Fibroblast of lung (primary cell): Measurements from ENCODE around the gene STOML1. TPM values are rescaled to one million over a fixed set of nuclear protein-coding genes. Genes with fewer than 3 reads are reported as not detected.

Source experiments
- DNase-seq, 2 donors: peaks; one replicate each; pipeline versions ENCODE4 v3.0.0 to v3.0.0-alpha.2; 2010; ENCODE audit warnings: low read depth in 2 of 2
- H2AFZ ChIP-seq: 2 replicates; pipeline ENCODE4 v1.5.1; 2012; ENCODE audit warnings: low read length, control low read depth, inconsistent platforms
- H3K27ac ChIP-seq: 2 replicates; pipeline ENCODE4 v1.5.1; 2011; ENCODE audit warnings: low read length, control low read depth; ENCODE audit not compliant: insufficient read depth
- H3K27me3 ChIP-seq: 2 replicates; pipeline ENCODE4 v1.5.1; 2011; ENCODE audit warnings: mild to moderate bottlenecking, low read length; ENCODE audit not compliant: control insufficient read depth, insufficient read depth
- H3K36me3 ChIP-seq: 2 replicates; pipeline ENCODE4 v1.5.1; 2011; ENCODE audit warnings: low read length; ENCODE audit not compliant: control insufficient read depth, insufficient read depth
- H3K4me1 ChIP-seq: 2 replicates; pipeline ENCODE4 v1.5.1; 2011; ENCODE audit warnings: low read length; ENCODE audit not compliant: control insufficient read depth, insufficient read depth; ENCODE audit errors: extremely low read depth
- H3K4me2 ChIP-seq: 2 replicates; pipeline ENCODE4 v1.5.1; 2011; ENCODE audit warnings: low read length, control low read depth; ENCODE audit not compliant: insufficient read depth; ENCODE audit errors: extremely low read depth
- H3K4me3 ChIP-seq, 4 experiments: fragments of 200-600 bp in 1 of 4; sonication (generic) in 1 of 4; replicated peaks in 1 of 4; 2 replicates each; pipeline ENCODE4 v1.5.1; 2011 to 2016; ENCODE audit warnings: low read length in 4 of 4, low read depth in 3 of 4, mild to moderate bottlenecking in 3 of 4, control low read depth in 2 of 4, inconsistent platforms in 1 of 4, mixed read lengths in 1 of 4; ENCODE audit not compliant: insufficient read depth in 1 of 4; ENCODE audit errors: control extremely low read depth in 1 of 4
- H3K79me2 ChIP-seq: 2 replicates; pipeline ENCODE4 v1.5.1; 2012; ENCODE audit warnings: mild to moderate bottlenecking, low read length, inconsistent platforms; ENCODE audit not compliant: control insufficient read depth, insufficient read depth
- H3K9ac ChIP-seq: 2 replicates; pipeline ENCODE4 v1.5.1; 2011; ENCODE audit warnings: mild to moderate bottlenecking, low read length, control low read depth; ENCODE audit not compliant: insufficient read depth
- H3K9me3 ChIP-seq: 2 replicates; pipeline ENCODE4 v1.5.1; 2012; ENCODE audit warnings: low read depth, low read length; ENCODE audit not compliant: control insufficient read depth, insufficient read depth
- H4K20me1 ChIP-seq: 2 replicates; pipeline ENCODE4 v1.5.1; 2011; ENCODE audit warnings: low read length; ENCODE audit not compliant: control insufficient read depth, insufficient read depth; ENCODE audit errors: extremely low read depth
- CTCF ChIP-seq, 2 donors: IDR thresholded peaks in 1 of 2; conservative IDR thresholded peaks in 1 of 2; 1 replicate in 1 of 2; 2 replicates in 1 of 2; pipeline ENCODE4 v1.5.1; 2011 to 2012; ENCODE audit warnings: low read length in 2 of 2, control low read depth in 1 of 2, inconsistent platforms in 1 of 2, low read depth in 1 of 2, mild to moderate bottlenecking in 1 of 2
- EZH2 ChIP-seq: IDR thresholded peaks from 2 replicates; pipeline ENCODE4 v1.5.1; 2012; ENCODE audit warnings: low read length, control low read depth, mild to moderate bottlenecking; ENCODE audit errors: missing control alignments
- polyA plus RNA-seq, 2 donors: library from polyadenylated mRNA; depleted of rRNA in 1 of 2; stranded (reverse) in 1 of 2; unstranded in 1 of 2; fragments of >200 nt; gene quantifications; 2 replicates each; pipeline ENCODE4 v1.2.1, GENCODE V29; 2011 to 2012; ENCODE audit warnings: missing spikeins in 1 of 2
- total RNA-seq: library from RNA; depleted of rRNA; stranded (reverse); fragments of >200 nt; gene quantifications from 2 replicates; pipeline ENCODE4 v1.2.1, GENCODE V29; 2014

The STOML1 gene
- total and polyA plus RNA-seq, 2 donors (not counting 1 experiment from before 2014, with no cell fraction given) = 9.8 to 24.8 TPM

DNA sequence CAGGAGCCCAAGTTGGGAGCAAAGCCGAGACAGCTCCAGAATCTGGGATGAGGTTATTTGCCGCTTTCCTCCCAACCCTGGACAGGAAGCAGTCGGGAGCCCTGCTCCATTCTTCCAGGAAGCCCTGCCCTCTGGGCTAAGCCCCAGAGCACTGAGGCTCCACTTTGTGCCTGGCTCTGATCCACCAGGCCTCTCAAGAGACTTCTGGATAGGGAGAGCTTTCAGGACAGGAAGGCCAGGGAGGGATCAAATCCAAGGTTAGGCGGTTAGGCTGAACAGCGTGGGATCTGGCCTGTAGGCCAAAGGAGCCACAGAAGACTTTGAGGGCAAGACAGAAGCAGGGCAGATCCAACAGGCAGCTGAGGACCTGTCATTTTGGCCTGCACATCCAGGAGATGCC lies 835 bp downstream of the STOML1 start:
- H3K4me3 ChIP-seq = peak overlapping the region; percentile 64 to 79 (median 70)
- peak overlapping the region; percentile 67 for H3K27ac ChIP-seq
- TF ChIP-seq EZH2 = no peak
- no peak for TF ChIP-seq CTCF (conservative IDR thresholded peaks at IDR 0.05 in 1 of 2, IDR thresholded peaks at IDR 0.05 in 1 of 2; ENCODE audit: low read depth in 1 of 2, low read length in 2 of 2)
- H3K27me3 ChIP-seq = no peaks in the 10 kb centered on the region
- H3K9me3 ChIP-seq = no peaks in the 10 kb centered on the region
- peaks cover 35% of the 10 kb centered on the region for H3K4me1 ChIP-seq
- H3K36me3 ChIP-seq = no peaks in the 10 kb centered on the region
- H3K79me2 ChIP-seq = peaks cover 16% of the 10 kb centered on the region
- peak overlapping the region; percentile 97 for H3K4me2 ChIP-seq
- H2AFZ ChIP-seq = peak overlapping the region; percentile 16
- H3K9ac ChIP-seq = no peak overlapping the region
- no peaks in the 10 kb centered on the region for H4K20me1 ChIP-seq
- DNase-seq = peak; percentile 48 to 50

DNA sequence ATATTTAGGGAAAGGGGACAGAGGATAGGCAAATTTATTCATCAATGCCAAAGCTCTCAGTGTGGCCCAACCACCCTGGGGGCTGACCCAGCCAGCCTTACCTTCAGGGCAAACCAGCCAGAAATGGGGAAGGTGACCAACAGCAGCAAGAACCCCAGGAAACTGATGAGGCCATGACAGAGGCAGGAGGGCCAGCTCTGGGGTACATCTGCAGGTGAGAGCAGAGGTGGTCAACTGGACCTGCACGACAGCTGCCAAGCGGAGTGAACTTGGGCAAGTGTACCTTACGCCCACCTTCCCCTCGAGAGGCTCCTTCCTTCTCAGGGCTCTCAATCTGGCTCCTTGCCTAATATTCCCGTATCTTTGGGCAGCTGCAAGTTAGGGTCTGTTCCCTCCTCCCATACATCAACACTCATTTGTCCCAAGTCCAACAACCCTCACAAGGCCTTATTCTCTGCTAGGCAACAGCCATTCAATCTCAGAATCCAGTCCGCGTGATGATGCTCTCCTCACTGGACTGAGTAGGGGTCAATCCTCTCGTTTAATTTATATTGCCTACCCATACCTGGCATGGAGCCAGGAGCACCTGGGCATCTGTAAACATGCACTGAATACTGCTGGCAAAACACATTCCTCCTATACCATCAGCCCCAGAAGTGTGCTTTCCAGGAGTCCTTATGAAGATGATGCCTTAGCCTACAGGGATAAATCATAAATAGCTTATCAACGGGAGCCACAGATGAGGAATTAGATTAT lies 1.7 kb downstream of the STOML1 start:
- no peak for TF ChIP-seq CTCF (conservative IDR thresholded peaks at IDR 0.05 in 1 of 2, IDR thresholded peaks at IDR 0.05 in 1 of 2; ENCODE audit: low read depth in 1 of 2, low read length in 2 of 2)
- TF ChIP-seq EZH2 = no peak
- peak overlapping the region in 1 of 4 experiments; percentile 73 for H3K4me3 ChIP-seq
- no peak overlapping the region for H3K27ac ChIP-seq
- H3K36me3 ChIP-seq = no peaks in the 10 kb centered on the region
- H4K20me1 ChIP-seq = no peaks in the 10 kb centered on the region
- no peak overlapping the region for H3K9ac ChIP-seq
- H3K27me3 ChIP-seq = no peaks in the 10 kb centered on the region
- no peak overlapping the region for H2AFZ ChIP-seq
- H3K79me2 ChIP-seq = peaks cover 8% of the 10 kb centered on the region
- H3K4me1 ChIP-seq = peaks cover 39% of the 10 kb centered on the region
- H3K9me3 ChIP-seq = no peaks in the 10 kb centered on the region
- H3K4me2 ChIP-seq = peak overlapping the region; percentile 97
- no peak for DNase-seq

DNA sequence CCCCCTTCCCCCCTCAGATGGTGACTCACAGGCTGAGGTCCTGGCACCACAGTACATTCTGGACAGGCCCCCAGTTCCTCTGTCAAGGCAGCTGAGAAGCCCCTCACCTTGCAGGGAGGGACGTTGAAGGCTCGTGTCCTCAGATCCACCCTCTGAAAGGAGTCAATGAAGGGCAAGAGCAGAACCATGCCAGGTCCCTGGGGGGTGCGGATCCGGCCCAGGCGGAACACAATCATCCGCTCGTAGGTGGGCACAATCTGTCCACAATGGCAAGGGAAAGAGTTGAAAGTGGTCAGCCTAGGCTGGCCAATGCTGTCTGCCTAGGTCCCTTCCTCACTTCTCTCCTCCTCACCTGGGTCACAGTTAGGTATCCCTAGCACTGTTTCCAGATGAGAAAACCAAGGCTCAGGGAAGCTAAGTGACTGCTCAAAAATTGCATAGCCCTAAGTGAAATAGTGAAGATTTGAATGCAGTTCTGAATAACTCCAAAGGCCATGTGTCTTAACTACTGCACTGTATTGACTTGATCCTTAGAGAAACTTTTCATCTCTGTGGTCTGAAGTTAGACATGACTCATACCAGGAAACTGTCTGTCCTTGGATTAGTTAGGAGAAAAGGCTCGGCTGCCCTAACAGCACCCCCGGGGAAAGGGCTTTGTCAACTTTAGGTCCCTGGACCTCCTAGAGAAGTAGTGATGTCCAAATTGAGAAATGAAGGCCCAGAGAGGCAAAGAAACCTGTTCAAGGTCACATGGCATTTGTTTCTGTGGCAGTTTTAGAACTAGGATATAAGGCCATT lies 2.9 kb downstream of the STOML1 start:
- no peaks in the 10 kb centered on the region for H4K20me1 ChIP-seq
- H3K9me3 ChIP-seq = no peaks in the 10 kb centered on the region
- peak overlapping the region; percentile 39 for H3K4me2 ChIP-seq
- H3K4me1 ChIP-seq = peaks cover 50% of the 10 kb centered on the region
- H3K27ac ChIP-seq = peak overlapping the region; percentile 16
- H3K27me3 ChIP-seq = no peaks in the 10 kb centered on the region
- H3K4me3 ChIP-seq = no peak overlapping the region
- H3K9ac ChIP-seq = no peak overlapping the region
- H3K79me2 ChIP-seq = no peaks in the 10 kb centered on the region
- no peak for TF ChIP-seq EZH2
- TF ChIP-seq CTCF (conservative IDR thresholded peaks at IDR 0.05 in 1 of 2, IDR thresholded peaks at IDR 0.05 in 1 of 2; ENCODE audit: low read depth in 1 of 2, low read length in 2 of 2) = no peak
- DNase-seq = peak; percentile 79 to 90
- H3K36me3 ChIP-seq = no peaks in the 10 kb centered on the region
- no peak overlapping the region for H2AFZ ChIP-seq
